ENCODE data around the gene FZD7.

The FZD7 gene

DNA sequence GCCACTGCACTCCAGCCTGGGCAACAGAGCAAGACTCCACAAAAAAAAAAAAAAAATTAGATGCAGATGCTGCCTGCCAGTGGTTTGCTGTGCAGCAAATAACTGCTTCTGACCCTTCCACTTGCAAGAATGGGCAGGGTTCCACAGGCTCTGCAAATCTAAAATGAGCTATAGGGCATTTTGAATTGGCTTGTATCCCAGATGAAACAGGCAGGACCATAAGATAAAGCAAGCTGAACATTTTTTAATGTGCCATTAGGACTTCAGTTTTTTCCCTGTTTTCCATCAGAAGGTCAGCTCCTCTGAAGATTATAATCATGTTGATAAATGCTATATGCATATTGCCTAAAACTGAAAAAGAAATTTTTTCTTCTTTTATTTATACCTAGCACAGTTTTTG lies 15.7 kb upstream of the FZD7 start:
- no peak overlapping the region for H3K27ac ChIP-seq (ENCODE audit: low read depth, low read length)
- H3K4me1 ChIP-seq (ENCODE audit: control insufficient read depth, insufficient read depth, low read length) = no peaks in the 10 kb centered on the region
- H3K9ac ChIP-seq (ENCODE audit: low read length) = no peak overlapping the region
- H3K4me3 ChIP-seq (ENCODE audit: low read length) = no peak overlapping the region
- H3K27me3 ChIP-seq (ENCODE audit: control insufficient read depth, insufficient read depth, low read length) = no peaks in the 10 kb centered on the region
- no peaks in the 10 kb centered on the region for H3K36me3 ChIP-seq (ENCODE audit: control insufficient read depth, insufficient read depth, low read length)

DNA sequence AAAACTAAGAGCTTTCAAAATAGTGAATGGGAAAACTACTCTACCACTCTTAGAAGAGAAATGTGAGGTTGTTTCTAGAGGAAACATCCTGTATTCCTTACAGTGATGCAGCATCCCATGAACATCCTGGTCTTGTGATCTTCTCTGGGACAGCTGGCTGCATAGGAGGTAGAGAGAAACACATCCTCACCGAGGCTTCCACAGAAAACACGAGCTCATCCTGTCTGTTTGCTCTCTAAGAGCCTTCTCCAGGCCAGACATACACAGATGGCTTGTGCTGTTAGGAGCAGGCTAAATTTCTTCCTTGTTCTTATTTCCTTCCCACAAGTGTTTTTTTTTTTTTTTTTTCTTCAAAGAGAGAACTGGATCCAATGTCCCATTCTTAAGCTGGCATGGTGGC lies 14.7 kb upstream of the FZD7 start:
- Histone ChIP-seq H3K4me3 (ENCODE audit: low read length) (no peak overlapping the region), H3K36me3 (ENCODE audit: control insufficient read depth, insufficient read depth, low read length) (no peaks in the 10 kb centered on the region), H3K9ac (ENCODE audit: low read length) (no peak overlapping the region), H3K27ac (ENCODE audit: low read depth, low read length) (peak overlapping the region; percentile 3), H3K4me1 (ENCODE audit: control insufficient read depth, insufficient read depth, low read length) (no peaks in the 10 kb centered on the region), H3K27me3 (ENCODE audit: control insufficient read depth, insufficient read depth, low read length) (no peaks in the 10 kb centered on the region)

DNA sequence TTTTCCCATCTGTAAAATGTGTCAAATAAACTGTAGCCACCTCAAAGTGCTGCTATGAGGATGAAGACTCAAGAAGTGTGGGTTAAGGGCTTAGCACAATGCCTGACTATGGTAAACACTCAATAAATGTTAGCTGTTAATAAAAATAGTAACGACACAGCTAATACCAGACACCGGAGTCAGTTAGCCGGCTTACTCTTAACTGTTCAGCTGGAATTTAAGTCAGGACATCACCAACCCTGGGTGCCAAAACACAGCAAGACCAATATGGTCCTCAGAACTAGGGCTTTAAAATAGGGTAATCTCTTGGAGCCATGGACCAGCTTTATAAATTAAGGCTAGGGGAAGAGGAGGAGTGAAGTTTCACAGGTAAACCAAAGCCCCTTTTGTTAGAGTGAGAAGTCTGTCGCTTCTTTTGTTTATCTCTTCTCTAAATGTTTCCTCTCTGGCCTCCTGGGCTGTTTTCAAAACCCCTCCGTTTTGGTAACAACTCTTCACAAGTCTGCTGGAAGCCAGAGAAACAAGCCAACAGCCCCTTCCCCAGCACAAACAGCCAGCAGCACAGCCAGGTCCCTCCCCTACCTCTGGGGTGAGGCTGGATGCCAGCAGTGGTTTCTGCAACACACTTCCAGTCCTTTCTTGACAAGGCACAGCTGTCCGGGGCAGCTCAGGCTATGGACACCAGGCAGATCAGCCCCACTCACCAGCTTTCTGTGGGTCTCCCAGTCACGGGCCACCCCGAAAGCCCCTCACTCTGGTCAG lies 13.8 kb upstream of the FZD7 start:
- Histone ChIP-seq H3K27me3 (ENCODE audit: control insufficient read depth, insufficient read depth, low read length) (no peaks in the 10 kb centered on the region), H3K27ac (ENCODE audit: low read depth, low read length) (no peak overlapping the region), H3K36me3 (ENCODE audit: control insufficient read depth, insufficient read depth, low read length) (no peaks in the 10 kb centered on the region), H3K9ac (ENCODE audit: low read length) (no peak overlapping the region), H3K4me3 (ENCODE audit: low read length) (no peak overlapping the region), H3K4me1 (ENCODE audit: control insufficient read depth, insufficient read depth, low read length) (no peaks in the 10 kb centered on the region)

DNA sequence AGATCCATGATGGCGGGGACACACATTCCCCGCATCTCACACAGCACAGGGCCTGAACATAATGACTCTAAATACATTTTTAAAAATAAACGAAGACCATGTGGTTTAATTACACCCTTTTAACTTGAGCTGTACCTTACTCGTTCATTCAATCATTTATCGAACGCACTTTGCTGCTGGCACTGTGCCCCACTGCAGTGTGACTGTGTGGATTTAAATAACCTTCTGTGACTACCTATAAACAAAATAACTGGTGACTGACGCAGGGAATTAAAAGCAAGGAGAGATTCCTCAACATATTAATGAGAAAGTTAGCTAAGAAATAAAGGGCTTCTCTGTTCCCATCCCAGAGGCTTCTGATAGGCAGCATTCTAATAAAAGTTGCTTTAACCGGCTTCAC lies 10.9 kb upstream of the FZD7 start:
- Histone ChIP-seq H3K36me3 (ENCODE audit: control insufficient read depth, insufficient read depth, low read length) (no peaks in the 10 kb centered on the region), H3K4me3 (ENCODE audit: low read length) (no peak overlapping the region), H3K27ac (ENCODE audit: low read depth, low read length) (no peak overlapping the region), H3K9ac (ENCODE audit: low read length) (no peak overlapping the region), H3K4me1 (ENCODE audit: control insufficient read depth, insufficient read depth, low read length) (no peaks in the 10 kb centered on the region), H3K27me3 (ENCODE audit: control insufficient read depth, insufficient read depth, low read length) (no peaks in the 10 kb centered on the region)

DNA sequence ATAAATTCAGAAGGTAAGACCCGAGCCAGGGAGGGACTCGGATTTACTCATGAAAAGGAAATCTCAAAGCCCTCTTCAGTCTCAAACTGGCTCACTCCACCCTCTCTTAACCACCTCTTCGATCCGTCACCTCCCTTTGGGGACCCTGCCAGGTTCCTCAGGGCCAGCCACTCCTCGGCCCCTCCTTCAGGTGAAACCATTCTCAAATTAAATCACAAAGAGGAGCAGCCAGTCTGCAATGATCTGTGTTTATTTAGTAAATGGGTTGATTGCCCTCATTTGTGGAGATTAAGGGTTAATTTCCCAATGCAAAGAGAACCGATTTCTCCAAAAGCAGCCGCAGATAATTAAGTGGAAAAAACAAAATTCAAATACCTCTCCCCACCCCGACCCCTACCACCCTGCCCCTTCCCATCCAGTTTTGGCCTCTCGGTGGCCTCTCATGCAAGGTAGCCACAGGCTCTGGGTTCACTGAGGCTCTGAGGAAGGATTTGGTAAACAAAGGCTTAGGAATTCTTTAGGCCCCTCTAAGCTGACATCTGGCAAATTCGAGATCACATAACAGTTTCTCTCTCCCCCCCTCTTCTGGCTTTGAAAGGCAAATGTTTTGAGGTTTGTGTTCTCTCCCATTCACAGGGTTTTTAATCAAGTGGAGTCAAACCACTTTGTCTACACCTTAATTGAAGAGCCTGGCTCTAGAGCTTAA lies 10.3 kb upstream of the FZD7 start:
- Histone ChIP-seq H3K36me3 (ENCODE audit: control insufficient read depth, insufficient read depth, low read length) (no peaks in the 10 kb centered on the region), H3K9ac (ENCODE audit: low read length) (no peak overlapping the region), H3K4me1 (ENCODE audit: control insufficient read depth, insufficient read depth, low read length) (no peaks in the 10 kb centered on the region), H3K27ac (ENCODE audit: low read depth, low read length) (no peak overlapping the region), H3K4me3 (ENCODE audit: low read length) (no peak overlapping the region), H3K27me3 (ENCODE audit: control insufficient read depth, insufficient read depth, low read length) (no peaks in the 10 kb centered on the region)

DNA sequence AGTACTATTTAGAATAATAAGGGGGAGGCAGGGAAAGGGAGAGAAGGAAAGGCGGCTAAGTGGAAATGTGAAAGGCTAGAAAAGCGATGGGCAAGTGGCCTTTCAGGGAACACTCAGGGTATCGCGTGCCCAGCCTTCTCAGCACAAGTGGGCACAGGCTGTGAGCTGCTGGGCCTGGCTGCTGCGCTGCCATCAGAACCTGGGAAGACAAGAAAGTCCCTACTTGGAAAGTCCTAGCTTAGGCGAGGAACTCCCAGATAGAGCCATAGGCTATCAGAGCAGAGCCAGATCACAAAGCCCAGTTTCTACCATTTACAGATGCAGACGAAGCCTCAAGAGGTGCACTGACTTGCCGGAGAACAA lies 9.8 kb upstream of the FZD7 start:
- H3K4me1 ChIP-seq (ENCODE audit: control insufficient read depth, insufficient read depth, low read length) = no peaks in the 10 kb centered on the region
- H3K36me3 ChIP-seq (ENCODE audit: control insufficient read depth, insufficient read depth, low read length) = no peaks in the 10 kb centered on the region
- no peak overlapping the region for H3K9ac ChIP-seq (ENCODE audit: low read length)
- no peak overlapping the region for H3K4me3 ChIP-seq (ENCODE audit: low read length)
- H3K27me3 ChIP-seq (ENCODE audit: control insufficient read depth, insufficient read depth, low read length) = no peaks in the 10 kb centered on the region
- H3K27ac ChIP-seq (ENCODE audit: low read depth, low read length) = no peak overlapping the region

DNA sequence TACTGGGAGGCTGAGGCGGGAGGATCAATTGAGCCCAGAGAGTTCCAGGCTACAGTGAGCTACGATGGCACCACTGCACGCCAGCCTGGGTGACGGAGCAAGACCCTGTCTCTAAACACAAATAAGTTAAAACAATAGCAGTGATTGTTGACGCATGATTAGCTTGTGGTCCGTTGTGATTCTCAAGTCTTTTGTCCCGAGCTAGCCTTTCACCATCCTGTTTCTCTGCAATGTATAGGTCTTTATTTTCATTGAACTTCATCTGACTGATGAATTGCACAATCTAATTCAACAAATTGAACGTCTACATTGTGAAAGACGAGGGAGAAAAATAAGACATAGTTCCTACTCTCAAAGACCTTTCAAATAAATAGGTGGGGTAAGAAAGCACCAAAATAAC lies 8.8 kb upstream of the FZD7 start:
- Histone ChIP-seq H3K4me1 (ENCODE audit: control insufficient read depth, insufficient read depth, low read length) (no peaks in the 10 kb centered on the region), H3K9ac (ENCODE audit: low read length) (no peak overlapping the region), H3K27ac (ENCODE audit: low read depth, low read length) (no peak overlapping the region), H3K4me3 (ENCODE audit: low read length) (no peak overlapping the region), H3K36me3 (ENCODE audit: control insufficient read depth, insufficient read depth, low read length) (no peaks in the 10 kb centered on the region), H3K27me3 (ENCODE audit: control insufficient read depth, insufficient read depth, low read length) (no peaks in the 10 kb centered on the region)

DNA sequence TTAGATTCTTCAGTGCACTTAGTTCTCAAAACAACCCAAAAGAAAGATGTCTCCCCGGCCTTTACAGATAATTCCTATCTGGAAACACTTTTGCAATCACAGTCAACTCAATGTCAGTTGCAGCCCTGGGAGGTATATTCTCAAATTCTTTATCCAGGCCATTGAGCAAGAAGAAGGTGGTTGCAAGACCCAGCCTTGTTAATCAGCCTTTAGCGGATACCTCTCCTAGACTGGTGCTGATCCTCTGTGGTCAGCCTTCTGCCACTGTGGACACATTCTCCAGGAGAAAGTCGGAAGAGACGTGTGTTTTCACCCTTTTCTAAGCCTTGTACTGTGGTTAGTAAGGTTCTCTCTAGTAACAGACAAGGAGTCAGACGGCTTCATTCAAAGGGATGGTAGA lies 7.8 kb upstream of the FZD7 start:
- Histone ChIP-seq H3K4me1 (ENCODE audit: control insufficient read depth, insufficient read depth, low read length) (no peaks in the 10 kb centered on the region), H3K27me3 (ENCODE audit: control insufficient read depth, insufficient read depth, low read length) (no peaks in the 10 kb centered on the region), H3K9ac (ENCODE audit: low read length) (no peak overlapping the region), H3K36me3 (ENCODE audit: control insufficient read depth, insufficient read depth, low read length) (no peaks in the 10 kb centered on the region), H3K27ac (ENCODE audit: low read depth, low read length) (no peak overlapping the region), H3K4me3 (ENCODE audit: low read length) (no peak overlapping the region)

DNA sequence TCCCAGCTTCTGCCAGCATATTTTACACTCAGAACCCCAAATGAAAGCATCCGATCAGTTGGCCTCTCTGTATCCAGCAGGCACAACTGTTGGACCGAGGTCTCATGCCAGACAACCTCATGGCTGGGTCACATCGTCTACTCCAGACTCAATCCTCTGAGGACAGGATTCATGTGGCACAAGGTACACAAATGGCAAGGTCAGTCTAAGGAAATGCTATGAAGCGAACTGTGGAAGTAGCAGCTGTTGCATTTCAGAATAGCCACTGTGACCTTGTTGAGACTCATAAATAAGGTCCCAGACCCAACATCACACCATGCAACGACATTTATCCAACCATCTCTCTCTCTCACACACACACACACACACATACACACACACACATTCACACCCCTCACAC lies 7.1 kb upstream of the FZD7 start:
- Histone ChIP-seq H3K27me3 (ENCODE audit: control insufficient read depth, insufficient read depth, low read length) (no peaks in the 10 kb centered on the region), H3K9ac (ENCODE audit: low read length) (no peak overlapping the region), H3K4me3 (ENCODE audit: low read length) (no peak overlapping the region), H3K36me3 (ENCODE audit: control insufficient read depth, insufficient read depth, low read length) (no peaks in the 10 kb centered on the region), H3K4me1 (ENCODE audit: control insufficient read depth, insufficient read depth, low read length) (no peaks in the 10 kb centered on the region), H3K27ac (ENCODE audit: low read depth, low read length) (no peak overlapping the region)

DNA sequence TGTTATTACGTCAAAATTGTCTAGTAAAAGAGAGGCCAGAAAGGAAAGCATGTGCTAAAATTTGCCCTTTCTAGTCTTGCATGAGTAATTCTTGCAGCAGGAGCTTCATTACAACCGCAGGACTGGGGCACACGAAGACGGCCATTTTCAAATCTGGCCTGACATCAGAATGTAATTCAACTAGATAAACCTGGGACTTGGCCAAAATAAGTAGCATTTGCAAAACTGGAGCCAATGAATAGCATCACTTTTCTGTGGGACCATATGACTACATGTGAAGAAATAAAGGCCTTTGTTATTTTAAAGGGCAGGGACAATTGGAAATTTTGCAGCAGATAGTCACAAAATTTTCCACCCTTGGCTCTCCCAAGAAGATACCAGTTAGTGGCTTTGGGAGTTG lies 3.0 kb upstream of the FZD7 start:
- no peaks in the 10 kb centered on the region for H3K27me3 ChIP-seq (ENCODE audit: control insufficient read depth, insufficient read depth, low read length)
- H3K27ac ChIP-seq (ENCODE audit: low read depth, low read length) = no peak overlapping the region
- no peaks in the 10 kb centered on the region for H3K36me3 ChIP-seq (ENCODE audit: control insufficient read depth, insufficient read depth, low read length)
- no peak overlapping the region for H3K9ac ChIP-seq (ENCODE audit: low read length)
- H3K4me3 ChIP-seq (ENCODE audit: low read length) = no peak overlapping the region
- peaks cover 3% of the 10 kb centered on the region for H3K4me1 ChIP-seq (ENCODE audit: control insufficient read depth, insufficient read depth, low read length)

DNA sequence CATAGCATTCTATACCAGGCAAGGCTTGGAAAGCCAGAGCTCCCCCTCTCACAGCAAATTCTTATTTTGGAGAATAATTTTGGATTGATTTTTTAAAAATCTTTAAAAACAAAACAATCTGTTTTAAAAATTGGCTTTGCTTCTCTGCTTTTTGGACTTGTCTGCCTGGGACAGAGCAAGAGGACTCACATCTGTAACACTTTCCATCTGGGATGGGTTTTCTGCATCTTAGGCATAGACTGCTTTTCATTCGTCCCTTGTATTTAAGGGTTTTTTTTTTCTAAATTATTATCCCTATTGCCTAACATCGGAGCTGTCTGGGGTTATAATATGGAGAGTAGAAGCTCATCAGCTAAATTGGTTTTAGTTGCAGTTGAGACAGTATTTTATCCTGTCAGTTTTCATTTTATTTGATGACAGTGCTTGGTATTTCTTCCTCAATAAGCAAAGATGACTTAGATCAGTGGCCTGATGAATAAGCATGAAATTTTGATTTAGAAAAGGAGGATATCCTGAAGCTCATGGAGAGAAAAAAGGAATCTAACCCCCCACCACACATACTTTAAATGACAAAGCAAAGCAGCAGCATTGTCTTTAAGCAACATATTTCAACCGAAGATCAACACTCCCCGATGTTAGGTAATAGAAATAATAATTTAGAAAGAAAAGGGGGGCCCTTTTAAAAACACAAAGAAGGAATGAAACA lies 2.3 kb upstream of the FZD7 start:
- Histone ChIP-seq H3K27ac (ENCODE audit: low read depth, low read length) (no peak overlapping the region), H3K9ac (ENCODE audit: low read length) (no peak overlapping the region), H3K27me3 (ENCODE audit: control insufficient read depth, insufficient read depth, low read length) (no peaks in the 10 kb centered on the region), H3K36me3 (ENCODE audit: control insufficient read depth, insufficient read depth, low read length) (no peaks in the 10 kb centered on the region), H3K4me3 (ENCODE audit: low read length) (no peak overlapping the region), H3K4me1 (ENCODE audit: control insufficient read depth, insufficient read depth, low read length) (peaks cover 3% of the 10 kb centered on the region)

DNA sequence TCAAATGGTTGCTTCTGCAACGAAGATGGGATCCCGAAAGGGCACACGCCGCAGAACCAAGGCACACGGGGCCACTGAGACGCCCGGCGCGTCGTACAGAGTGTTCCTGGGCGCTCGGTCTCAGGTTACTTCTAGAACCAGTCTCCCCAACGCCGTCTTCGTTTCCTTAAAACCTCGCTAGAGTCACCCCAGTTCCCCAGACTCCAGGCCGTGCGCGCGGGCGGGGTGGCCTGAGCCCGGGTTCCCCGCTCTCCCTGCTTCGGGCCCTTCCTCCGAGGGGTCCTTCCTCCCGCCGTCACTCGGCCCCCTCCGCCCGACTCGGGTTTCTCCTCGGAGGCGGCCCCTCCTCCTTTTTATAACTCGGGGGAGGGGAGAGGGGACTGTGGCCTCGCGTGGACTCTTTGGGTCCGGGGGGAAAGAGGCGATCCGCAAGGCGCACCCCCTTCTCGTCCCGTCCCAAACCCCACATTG lies 774 bp upstream of the FZD7 start:
- Histone ChIP-seq H3K27ac (ENCODE audit: low read depth, low read length) (peak overlapping the region; percentile 98), H3K4me3 (ENCODE audit: low read length) (peak overlapping the region; percentile 81), H3K4me1 (ENCODE audit: control insufficient read depth, insufficient read depth, low read length) (peaks cover 3% of the 10 kb centered on the region), H3K36me3 (ENCODE audit: control insufficient read depth, insufficient read depth, low read length) (no peaks in the 10 kb centered on the region), H3K27me3 (ENCODE audit: control insufficient read depth, insufficient read depth, low read length) (no peaks in the 10 kb centered on the region), H3K9ac (ENCODE audit: low read length) (peak overlapping the region; percentile 86)

Measured in rectal smooth muscle tissue (tissue), 1 donor.